SU-DHL-6 (cell line): Measurements from ENCODE around the gene TARDBP.

Experiments
- H2AFZ ChIP-seq: fragments of 200-600 bp; sonication (generic); 2 replicates; pipeline ENCODE4 v1.6.1; 2014; ENCODE audit warnings: low read depth, mild to moderate bottlenecking, moderate library complexity, mixed read lengths, antibody characterized with exemption, low read length; ENCODE audit not compliant: severe bottlenecking
- H3F3A ChIP-seq: fragments of 200-600 bp; shearing (Covaris generic); 2 replicates; pipeline ENCODE4 v1.6.0; 2016; ENCODE audit warnings: antibody characterized with exemption, mild to moderate bottlenecking; ENCODE audit not compliant: insufficient read depth
- H3K27ac ChIP-seq: fragments of 200-600 bp; sonication (generic); 2 replicates; pipeline ENCODE4 v1.5.1; 2016; ENCODE audit warnings: low read depth, mild to moderate bottlenecking, low read length, moderate library complexity, mixed read lengths
- H3K27me3 ChIP-seq: fragments of 200-600 bp; sonication (generic), shearing (Covaris generic); 2 replicates; pipeline ENCODE4 v1.6.0; 2014; ENCODE audit warnings: mild to moderate bottlenecking, low read length
- H3K36me3 ChIP-seq: fragments of 200-600 bp; sonication (generic); 2 replicates; pipeline ENCODE4 v1.6.1; 2014; ENCODE audit warnings: mild to moderate bottlenecking, low read length, mixed read lengths
- H3K4me2 ChIP-seq: fragments of 300-600, 200-600 bp; shearing (Covaris generic), sonication (generic); 2 replicates; pipeline ENCODE4 v1.6.0; 2014; ENCODE audit warnings: low read length, low read depth, mild to moderate bottlenecking; ENCODE audit not compliant: poor library complexity, severe bottlenecking
- H3K4me3 ChIP-seq: fragments of 200-600 bp; sonication (generic); 2 replicates; pipeline ENCODE4 v1.5.1; 2014; ENCODE audit warnings: antibody characterized with exemption, low read length, mild to moderate bottlenecking, mixed read lengths; ENCODE audit not compliant: insufficient read depth, poor library complexity, severe bottlenecking
- H3K79me2 ChIP-seq: fragments of 200-600 bp; sonication (generic); 2 replicates; pipeline ENCODE4 v1.6.1; 2014; ENCODE audit warnings: mild to moderate bottlenecking, low read length, moderate library complexity; ENCODE audit not compliant: insufficient read depth
- H3K9ac ChIP-seq: fragments of 200-600 bp; sonication (generic); 2 replicates; pipeline ENCODE4 v1.7.0; 2014; ENCODE audit warnings: mild to moderate bottlenecking, low read length
- H3K9me2 ChIP-seq: fragments of 200-600 bp; sonication (generic); replicated peaks from 2 replicates; pipeline ENCODE4 v1.6.1; 2014; ENCODE audit warnings: low read length; ENCODE audit not compliant: insufficient read depth
- H3K9me3 ChIP-seq: fragments of 200-600 bp; sonication (generic); 2 replicates; pipeline ENCODE4 v1.6.1; 2014; ENCODE audit warnings: low read length, mixed read lengths; ENCODE audit not compliant: insufficient read depth
- H4K20me1 ChIP-seq: fragments of 200-600 bp; sonication (generic); 2 replicates; pipeline ENCODE4 v1.6.1; 2014; ENCODE audit warnings: low read depth, mild to moderate bottlenecking, antibody characterized with exemption, low read length, moderate library complexity, mixed read lengths
- CTCF ChIP-seq: fragments of 200-600 bp; sonication (generic); IDR thresholded peaks from one replicate; pipeline ENCODE4 v1.5.1; 2017; ENCODE audit warnings: antibody characterized with exemption, mild to moderate bottlenecking, low read length, moderate library complexity; ENCODE audit not compliant: insufficient read depth, poor library complexity, severe bottlenecking
- EZH2phosphoT487 ChIP-seq: fragments of 200-600 bp; sonication (generic), shearing (Covaris generic); conservative IDR thresholded peaks from 2 replicates; pipeline ENCODE4 v1.6.1; 2018; ENCODE audit warnings: mild to moderate bottlenecking, antibody characterized with exemption, low read length, moderate library complexity, mixed read lengths

TARDBP gene

GRCh38 chr1:10968411-10968826, 44.0 kb upstream of the TARDBP start:
- TF ChIP-seq EZH2phosphoT487 = no peak
- no peak for TF ChIP-seq CTCF
- Histone ChIP-seq H3K27me3 (no peaks in the 10 kb centered on the region), H3K9ac (no peak overlapping the region), H3K4me2 (peak overlapping the region; percentile 32), H3K9me3 (no peaks in the 10 kb centered on the region), H4K20me1 (no peaks in the 10 kb centered on the region), H3K9me2 (no peaks in the 10 kb centered on the region), H3K27ac (no peak overlapping the region), H3K36me3 (no peaks in the 10 kb centered on the region), H3K4me3 (no peak overlapping the region), H3K79me2 (no peaks in the 10 kb centered on the region), H3F3A (no peaks in the 10 kb centered on the region), H2AFZ (no peak overlapping the region)

- Histone ChIP-seq H2AFZ (no peak overlapping the region), H3K79me2 (no peaks in the 10 kb centered on the region), H4K20me1 (no peaks in the 10 kb centered on the region), H3K36me3 (no peaks in the 10 kb centered on the region), H3K9ac (no peak overlapping the region), H3F3A (no peaks in the 10 kb centered on the region), H3K9me2 (no peaks in the 10 kb centered on the region), H3K27ac (no peak overlapping the region), H3K4me3 (no peak overlapping the region), H3K27me3 (no peaks in the 10 kb centered on the region), H3K4me2 (no peak overlapping the region), H3K9me3 (no peaks in the 10 kb centered on the region)
- TF ChIP-seq EZH2phosphoT487 = no peak
- no peak for TF ChIP-seq CTCF
These were observed 43.0 kb upstream of the TARDBP start for GRCh38 chr1:10969267-10969970.

- Histone ChIP-seq H3K79me2 (no peaks in the 10 kb centered on the region), H3K4me2 (no peak overlapping the region), H3K27ac (no peak overlapping the region), H2AFZ (no peak overlapping the region), H3K9me3 (no peaks in the 10 kb centered on the region), H3K4me3 (no peak overlapping the region), H3K36me3 (no peaks in the 10 kb centered on the region), H3K9me2 (no peaks in the 10 kb centered on the region), H3K27me3 (no peaks in the 10 kb centered on the region), H4K20me1 (no peaks in the 10 kb centered on the region), H3K9ac (no peak overlapping the region), H3F3A (no peaks in the 10 kb centered on the region)
- TF ChIP-seq EZH2phosphoT487 (no peak), CTCF (no peak)
These were observed 42.5 kb upstream of the TARDBP start for GRCh38 chr1:10969971-10970332.
